GM21619 (cell line): ENCODE measurements around the gene MACROD1.

ENCODE experiments used
- ATAC-seq: cut with Tn5 transposase; IDR thresholded peaks from one replicate; pipeline ENCODE4 v1.9.1; 2021; ENCODE audit not compliant: unreplicated experiment

The MACROD1 gene

GRCh38 chr11:64114231-64114630, 51.7 kb downstream of the MACROD1 start:
- ATAC-seq, result no peak

GRCh38 chr11:64113462-64113780, 52.5 kb downstream of the MACROD1 start:
- no peak for ATAC-seq

- ATAC-seq, result no peak
Observed at GRCh38 chr11:64112771-64113461, 53.0 kb downstream of the MACROD1 start.

- ATAC-seq, result no peak
Observed at GRCh38 chr11:64110465-64111375, 55.2 kb downstream of the MACROD1 start.

- ATAC-seq, result no peak
Observed at GRCh38 chr11:64109332-64109731, 56.6 kb downstream of the MACROD1 start.

- no peak for ATAC-seq
Observed at GRCh38 chr11:64107303-64107702, 58.6 kb downstream of the MACROD1 start.

- ATAC-seq, result no peak
Observed at GRCh38 chr11:64104632-64105031, 61.3 kb downstream of the MACROD1 start.

- no peak for ATAC-seq
Observed at GRCh38 chr11:64103277-64103985, 62.5 kb downstream of the MACROD1 start.

GRCh38 chr11:64102005-64102738, 63.7 kb downstream of the MACROD1 start:
- no peak for ATAC-seq

GRCh38 chr11:64101461-64101860, 64.5 kb downstream of the MACROD1 start:
- no peak for ATAC-seq

GRCh38 chr11:64100782-64101353, 65.0 kb downstream of the MACROD1 start:
- ATAC-seq, result no peak

GRCh38 chr11:64100360-64100759, 65.6 kb downstream of the MACROD1 start:
- ATAC-seq, result no peak

- ATAC-seq, result no peak
Observed at GRCh38 chr11:64099436-64099835, 66.5 kb downstream of the MACROD1 start.

- no peak for ATAC-seq
Observed at GRCh38 chr11:64098318-64098831, 67.5 kb downstream of the MACROD1 start.

GRCh38 chr11:64097468-64098317, 68.2 kb downstream of the MACROD1 start:
- ATAC-seq, result no peak

- ATAC-seq, result no peak
Observed at GRCh38 chr11:64096835-64097234, 69.1 kb downstream of the MACROD1 start.

GRCh38 chr11:64095949-64096348, 70.0 kb downstream of the MACROD1 start:
- ATAC-seq, result no peak

- ATAC-seq, result no peak
Observed at GRCh38 chr11:64095273-64095817, 70.6 kb downstream of the MACROD1 start.
